Measurements from ENCODE around the gene NOX1.

GRCh38 chrX:100812216-100813158 is 61.7 kb downstream of the NOX1 start:
- TF ChIP-seq POLR2A (IDR thresholded peaks at IDR 0.05) (no peak), CTCF (IDR thresholded peaks at IDR 0.05) (no peak), EP300 (IDR thresholded peaks at IDR 0.05) (no peak)

Data from gastroesophageal sphincter (tissue), 3 donors.